HCT116 (cell line): ENCODE data around the gene RNF220.

Experiments used
- CEBPB ChIP-seq: IDR thresholded peaks from 2 replicates; pipeline ENCODE4 v1.6.1; 2012; ENCODE audit warnings: low read depth
- EZH2 ChIP-seq: fragments of 200-600 bp; sonication (generic); IDR thresholded peaks from 2 replicates; pipeline ENCODE4 v1.6.1; 2017; ENCODE audit warnings: antibody characterized with exemption, mixed run types
- EZH2phosphoT487 ChIP-seq: fragments of 200-600 bp; IDR thresholded peaks from 2 replicates; pipeline ENCODE4 v1.6.1; 2018; ENCODE audit warnings: antibody characterized with exemption, borderline replicate concordance
- POLR2A ChIP-seq: IDR thresholded peaks from 2 replicates; pipeline ENCODE4 v1.7.0; 2011; ENCODE audit warnings: borderline replicate concordance; ENCODE audit not compliant: insufficient read depth, insufficient read length; ENCODE audit errors: extremely low read depth
- POLR2AphosphoS5 ChIP-seq: IDR thresholded peaks from 2 replicates; pipeline ENCODE4 v1.6.1; 2011; ENCODE audit warnings: mild to moderate bottlenecking, low read depth, low read length, moderate library complexity
- SIN3A ChIP-seq: IDR thresholded peaks from 2 replicates; pipeline ENCODE4 v1.6.1; 2012; ENCODE audit warnings: low read depth
- SP1 ChIP-seq: IDR thresholded peaks from 2 replicates; pipeline ENCODE4 v1.6.1; 2012; ENCODE audit warnings: low read depth
- SRF ChIP-seq: IDR thresholded peaks from 2 replicates; pipeline ENCODE4 v1.6.1; 2012; ENCODE audit warnings: low read depth
- ZNF274 ChIP-seq: fragments of 200-500 bp; sonication (Bioruptor generic); IDR thresholded peaks from 2 replicates; pipeline ENCODE4 v1.6.1; 2014; ENCODE audit warnings: mild to moderate bottlenecking, low read depth, low read length, inconsistent platforms
- TF ChIP-seq, protein P1 (sequence below), 3 experiments: fragments of 200-600 bp in 1 of 3; sonication (generic) in 1 of 3; IDR thresholded peaks in 2 of 3; conservative IDR thresholded peaks in 1 of 3; 2 replicates each; pipeline ENCODE4 v1.5.1; 2012 to 2017; ENCODE audit warnings: low read depth in 2 of 3, low read length in 2 of 3, antibody characterized with exemption in 1 of 3, borderline replicate concordance in 1 of 3, control low read depth in 1 of 3, mild to moderate bottlenecking in 1 of 3, mixed read lengths in 1 of 3, mixed run types in 1 of 3, moderate library complexity in 1 of 3; ENCODE audit not compliant: insufficient read depth in 1 of 3
- TF ChIP-seq, protein P2 (sequence below): IDR thresholded peaks from 2 replicates; pipeline ENCODE4 v1.6.1; 2012; ENCODE audit warnings: low read depth
- TF ChIP-seq, protein P3 (sequence below): IDR thresholded peaks from 2 replicates; pipeline ENCODE4 v1.6.1; 2012
- TF ChIP-seq, protein P4 (sequence below): IDR thresholded peaks from 2 replicates; pipeline ENCODE4 v1.6.1; 2012
- TF ChIP-seq, protein P5 (sequence below): IDR thresholded peaks from 2 replicates; pipeline ENCODE4 v1.6.1; 2011; ENCODE audit warnings: mild to moderate bottlenecking, low read length, moderate library complexity; ENCODE audit not compliant: insufficient replicate concordance; ENCODE audit errors: extremely low read depth

DNA sequence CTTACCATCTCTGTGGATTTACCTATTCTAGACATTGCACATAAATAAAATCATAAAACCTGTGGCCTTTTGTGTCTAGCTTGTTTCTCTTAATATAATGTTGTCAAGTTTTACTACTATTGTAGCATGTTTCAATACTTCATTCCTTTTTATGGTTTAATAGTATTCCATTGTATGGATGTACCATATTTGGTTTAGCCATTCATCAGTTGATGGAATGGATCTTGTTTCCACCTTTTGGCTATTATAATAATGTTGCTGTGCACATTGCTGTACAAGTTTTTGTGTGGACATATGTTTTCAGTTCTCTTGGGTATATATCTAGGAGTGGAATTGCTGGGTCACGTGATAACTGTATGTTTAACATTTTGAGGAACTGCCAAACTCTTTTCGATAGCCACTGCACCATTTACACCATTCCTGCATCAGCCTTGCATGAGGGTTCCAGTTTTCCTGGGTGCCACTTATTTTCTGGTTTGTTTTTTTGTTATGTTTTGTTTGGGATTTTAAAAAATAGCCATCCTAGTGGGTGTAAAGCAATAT, 66.9 kb downstream of the RNF220 start:
- TF ChIP-seq, protein P1, sequence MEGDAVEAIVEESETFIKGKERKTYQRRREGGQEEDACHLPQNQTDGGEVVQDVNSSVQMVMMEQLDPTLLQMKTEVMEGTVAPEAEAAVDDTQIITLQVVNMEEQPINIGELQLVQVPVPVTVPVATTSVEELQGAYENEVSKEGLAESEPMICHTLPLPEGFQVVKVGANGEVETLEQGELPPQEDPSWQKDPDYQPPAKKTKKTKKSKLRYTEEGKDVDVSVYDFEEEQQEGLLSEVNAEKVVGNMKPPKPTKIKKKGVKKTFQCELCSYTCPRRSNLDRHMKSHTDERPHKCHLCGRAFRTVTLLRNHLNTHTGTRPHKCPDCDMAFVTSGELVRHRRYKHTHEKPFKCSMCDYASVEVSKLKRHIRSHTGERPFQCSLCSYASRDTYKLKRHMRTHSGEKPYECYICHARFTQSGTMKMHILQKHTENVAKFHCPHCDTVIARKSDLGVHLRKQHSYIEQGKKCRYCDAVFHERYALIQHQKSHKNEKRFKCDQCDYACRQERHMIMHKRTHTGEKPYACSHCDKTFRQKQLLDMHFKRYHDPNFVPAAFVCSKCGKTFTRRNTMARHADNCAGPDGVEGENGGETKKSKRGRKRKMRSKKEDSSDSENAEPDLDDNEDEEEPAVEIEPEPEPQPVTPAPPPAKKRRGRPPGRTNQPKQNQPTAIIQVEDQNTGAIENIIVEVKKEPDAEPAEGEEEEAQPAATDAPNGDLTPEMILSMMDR (IDR thresholded peaks at IDR 0.05 in 2 of 3, conservative IDR thresholded peaks at IDR 0.05 in 1 of 3; ENCODE audit: borderline replicate concordance in 1 of 3, insufficient read depth in 1 of 3, low read depth in 2 of 3, low read length in 2 of 3): no peak
- no peak for TF ChIP-seq SRF
- TF ChIP-seq, protein P2, sequence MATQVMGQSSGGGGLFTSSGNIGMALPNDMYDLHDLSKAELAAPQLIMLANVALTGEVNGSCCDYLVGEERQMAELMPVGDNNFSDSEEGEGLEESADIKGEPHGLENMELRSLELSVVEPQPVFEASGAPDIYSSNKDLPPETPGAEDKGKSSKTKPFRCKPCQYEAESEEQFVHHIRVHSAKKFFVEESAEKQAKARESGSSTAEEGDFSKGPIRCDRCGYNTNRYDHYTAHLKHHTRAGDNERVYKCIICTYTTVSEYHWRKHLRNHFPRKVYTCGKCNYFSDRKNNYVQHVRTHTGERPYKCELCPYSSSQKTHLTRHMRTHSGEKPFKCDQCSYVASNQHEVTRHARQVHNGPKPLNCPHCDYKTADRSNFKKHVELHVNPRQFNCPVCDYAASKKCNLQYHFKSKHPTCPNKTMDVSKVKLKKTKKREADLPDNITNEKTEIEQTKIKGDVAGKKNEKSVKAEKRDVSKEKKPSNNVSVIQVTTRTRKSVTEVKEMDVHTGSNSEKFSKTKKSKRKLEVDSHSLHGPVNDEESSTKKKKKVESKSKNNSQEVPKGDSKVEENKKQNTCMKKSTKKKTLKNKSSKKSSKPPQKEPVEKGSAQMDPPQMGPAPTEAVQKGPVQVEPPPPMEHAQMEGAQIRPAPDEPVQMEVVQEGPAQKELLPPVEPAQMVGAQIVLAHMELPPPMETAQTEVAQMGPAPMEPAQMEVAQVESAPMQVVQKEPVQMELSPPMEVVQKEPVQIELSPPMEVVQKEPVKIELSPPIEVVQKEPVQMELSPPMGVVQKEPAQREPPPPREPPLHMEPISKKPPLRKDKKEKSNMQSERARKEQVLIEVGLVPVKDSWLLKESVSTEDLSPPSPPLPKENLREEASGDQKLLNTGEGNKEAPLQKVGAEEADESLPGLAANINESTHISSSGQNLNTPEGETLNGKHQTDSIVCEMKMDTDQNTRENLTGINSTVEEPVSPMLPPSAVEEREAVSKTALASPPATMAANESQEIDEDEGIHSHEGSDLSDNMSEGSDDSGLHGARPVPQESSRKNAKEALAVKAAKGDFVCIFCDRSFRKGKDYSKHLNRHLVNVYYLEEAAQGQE: no peak
- no peak for TF ChIP-seq EZH2phosphoT487
- TF ChIP-seq, protein P3, sequence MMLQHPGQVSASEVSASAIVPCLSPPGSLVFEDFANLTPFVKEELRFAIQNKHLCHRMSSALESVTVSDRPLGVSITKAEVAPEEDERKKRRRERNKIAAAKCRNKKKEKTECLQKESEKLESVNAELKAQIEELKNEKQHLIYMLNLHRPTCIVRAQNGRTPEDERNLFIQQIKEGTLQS: no peak
- no peak for TF ChIP-seq ZNF274
- no peak for TF ChIP-seq POLR2AphosphoS5
- TF ChIP-seq, protein P4, sequence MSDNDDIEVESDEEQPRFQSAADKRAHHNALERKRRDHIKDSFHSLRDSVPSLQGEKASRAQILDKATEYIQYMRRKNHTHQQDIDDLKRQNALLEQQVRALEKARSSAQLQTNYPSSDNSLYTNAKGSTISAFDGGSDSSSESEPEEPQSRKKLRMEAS: no peak
- TF ChIP-seq POLR2A: no peak
- no peak for TF ChIP-seq CEBPB
- TF ChIP-seq SP1: no peak
- no peak for TF ChIP-seq EZH2
- TF ChIP-seq SIN3A: no peak
- TF ChIP-seq, protein P5, sequence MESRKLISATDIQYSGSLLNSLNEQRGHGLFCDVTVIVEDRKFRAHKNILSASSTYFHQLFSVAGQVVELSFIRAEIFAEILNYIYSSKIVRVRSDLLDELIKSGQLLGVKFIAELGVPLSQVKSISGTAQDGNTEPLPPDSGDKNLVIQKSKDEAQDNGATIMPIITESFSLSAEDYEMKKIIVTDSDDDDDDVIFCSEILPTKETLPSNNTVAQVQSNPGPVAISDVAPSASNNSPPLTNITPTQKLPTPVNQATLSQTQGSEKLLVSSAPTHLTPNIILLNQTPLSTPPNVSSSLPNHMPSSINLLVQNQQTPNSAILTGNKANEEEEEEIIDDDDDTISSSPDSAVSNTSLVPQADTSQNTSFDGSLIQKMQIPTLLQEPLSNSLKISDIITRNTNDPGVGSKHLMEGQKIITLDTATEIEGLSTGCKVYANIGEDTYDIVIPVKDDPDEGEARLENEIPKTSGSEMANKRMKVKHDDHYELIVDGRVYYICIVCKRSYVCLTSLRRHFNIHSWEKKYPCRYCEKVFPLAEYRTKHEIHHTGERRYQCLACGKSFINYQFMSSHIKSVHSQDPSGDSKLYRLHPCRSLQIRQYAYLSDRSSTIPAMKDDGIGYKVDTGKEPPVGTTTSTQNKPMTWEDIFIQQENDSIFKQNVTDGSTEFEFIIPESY: no peak
